ENCODE data around the gene HEXIM1. TPM values are rescaled to one million over a fixed set of nuclear protein-coding genes. Genes with fewer than 3 reads are reported as not detected.
A peak's percentile ranks its signal among the peaks of the same experiment; 100 is the strongest.

The HEXIM1 gene, protein sequence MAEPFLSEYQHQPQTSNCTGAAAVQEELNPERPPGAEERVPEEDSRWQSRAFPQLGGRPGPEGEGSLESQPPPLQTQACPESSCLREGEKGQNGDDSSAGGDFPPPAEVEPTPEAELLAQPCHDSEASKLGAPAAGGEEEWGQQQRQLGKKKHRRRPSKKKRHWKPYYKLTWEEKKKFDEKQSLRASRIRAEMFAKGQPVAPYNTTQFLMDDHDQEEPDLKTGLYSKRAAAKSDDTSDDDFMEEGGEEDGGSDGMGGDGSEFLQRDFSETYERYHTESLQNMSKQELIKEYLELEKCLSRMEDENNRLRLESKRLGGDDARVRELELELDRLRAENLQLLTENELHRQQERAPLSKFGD
- total RNA-seq = 10 to 100 TPM; 26.3 to 79.6 (median 36.9) TPM

- intact Hi-C loops (cut with DNase I; ENCODE audit: low total_unique reads) (loop anchor here (1.0 to 5.0 kb wide), 6 partner anchors 13 to 1044 kb away; partner anchors contain the start of genes ACBD4, HEXIM2, KANSL1 and MAP3K14), in situ Hi-C loops (cut with MboI; ENCODE audit: low sequenced_read_pairs in 4 of 4) (loop anchor here in 1 of 4 donors (25.0 kb wide), 1 partner anchor 236 kb away; the partner anchor contains the start of gene GFAP)
- Histone ChIP-seq H3K27me3 (no peaks in the 10 kb centered on the region), H3K9me3 (no peaks in the 10 kb centered on the region), H3K4me3 (peak within 1 kb of the TSS; percentile 80 to 88 (median 84)), H3K4me1 (peaks cover 36 to 50% of the 10 kb centered on the region in 2 donors), H3K27ac (peak within 1 kb of the TSS; percentile 90 to 98 (median 98)), H3K36me3 (no peaks in the 10 kb centered on the region)
- peak; percentile 99 to 100 for TF ChIP-seq POLR2A (IDR thresholded peaks at IDR 0.05)
- peak in 1 of 5 experiments; percentile 5 for TF ChIP-seq CTCF (IDR thresholded peaks at IDR 0.05 in 4 of 5, conservative IDR thresholded peaks at IDR 0.05 in 1 of 5)
- ATAC-seq = peak; percentile 70
- DNase-seq = peak; percentile 99 to 100
Measured at GRCh38 chr17:45148183-45149036, at the start of gene HEXIM1. Gene HEXIM1 (plus strand): TSS chr17:45148475. CDS start chr17:45149191, 716 bp downstream.

GRCh38 chr17:45098869-45099616, 49.2 kb upstream of the HEXIM1 start:
- Histone ChIP-seq H3K4me3 (no peak overlapping the region), H3K27ac (peak overlapping the region; percentile 18 to 97 (median 80)), H3K27me3 (no peaks in the 10 kb centered on the region), H3K4me1 (peaks cover 41 to 60% of the 10 kb centered on the region in 2 donors), H3K36me3 (peaks cover 0 to 85% of the 10 kb centered on the region in 2 donors), H3K9me3 (no peaks in the 10 kb centered on the region)
- intact Hi-C loops (cut with DNase I; ENCODE audit: low total_unique reads) = loop anchor here (1.0 to 5.0 kb wide), 4 partner anchors 37 to 178 kb away; partner anchors contain the start of genes DCAKD and NMT1
- ATAC-seq = peak; percentile 79 to 83
- in situ Hi-C loops (cut with MboI; ENCODE audit: low sequenced_read_pairs in 4 of 4) = loop anchor here in 1 of 4 donors (5.0 kb wide), 1 partner anchor 182 kb away; the partner anchor contains the start of gene GFAP
- DNase-seq = peak; percentile 80 to 89
- no peak for TF ChIP-seq POLR2A (IDR thresholded peaks at IDR 0.05)
- TF ChIP-seq CTCF (IDR thresholded peaks at IDR 0.05 in 4 of 5, conservative IDR thresholded peaks at IDR 0.05 in 1 of 5) = peak; percentile 88 to 94 (median 91)

DNA sequence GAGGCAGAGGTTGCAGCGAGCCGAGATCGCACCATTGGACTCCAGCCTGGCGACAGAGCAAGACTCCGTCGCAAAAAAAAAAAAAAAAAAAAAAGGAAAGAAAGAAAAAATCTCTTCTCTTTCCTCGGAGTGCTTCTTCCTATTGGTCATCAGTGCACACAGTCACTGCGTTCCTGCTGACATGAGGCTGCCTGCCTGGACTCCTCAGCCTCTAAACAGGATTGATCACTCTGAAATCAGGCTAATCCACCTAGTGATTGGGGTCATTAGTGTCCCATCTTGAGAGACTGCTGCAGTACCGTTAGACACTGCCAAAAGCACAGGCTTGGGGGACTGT, 46.8 kb upstream of the HEXIM1 start:
- in situ Hi-C loops (cut with MboI; ENCODE audit: low sequenced_read_pairs in 4 of 4) (loop anchor here in 2 of 4 donors (10.0 to 25.0 kb wide), 2 partner anchors 177 to 189 kb away; partner anchors contain the start of gene GFAP (in 1 of the 2)), intact Hi-C loops (cut with DNase I; ENCODE audit: low total_unique reads) (no loop called here)
- Histone ChIP-seq H3K4me1 (peaks cover 49 to 72% of the 10 kb centered on the region in 2 donors), H3K27ac (peak overlapping the region in 3 of 4 donors; percentile 59 to 96 (median 88)), H3K36me3 (peaks cover 0 to 85% of the 10 kb centered on the region in 2 donors), H3K27me3 (no peaks in the 10 kb centered on the region), H3K9me3 (no peaks in the 10 kb centered on the region), H3K4me3 (no peak overlapping the region)
- TF ChIP-seq POLR2A (IDR thresholded peaks at IDR 0.05) = no peak
- TF ChIP-seq CTCF (IDR thresholded peaks at IDR 0.05 in 4 of 5, conservative IDR thresholded peaks at IDR 0.05 in 1 of 5) = no peak
- ATAC-seq (no peak), DNase-seq (no peak)

Measured in gastrocnemius medialis (tissue), 4 donors.